Activated naive CD8-positive, alpha-beta T cell (primary cell): ENCODE results near the gene DNAH5.
"Not testable (repeated sequence)": the region's sequence is repeated elsewhere in the genome, so short reads cannot be mapped to it uniquely, and the experiment has no call there.

ENCODE experiments used
- H3K27ac Mint-ChIP-seq: one replicate; pipeline ENCODE4 v1.8.0; 2021; ENCODE audit warnings: mixed read lengths
- H3K27me3 Mint-ChIP-seq: one replicate; pipeline ENCODE4 v1.8.0; 2021; ENCODE audit warnings: mixed read lengths
- H3K36me3 Mint-ChIP-seq: one replicate; pipeline ENCODE4 v1.8.0; 2021; ENCODE audit warnings: mixed read lengths
- H3K4me1 Mint-ChIP-seq: one replicate; pipeline ENCODE4 v1.8.0; 2021; ENCODE audit warnings: low read depth, mixed read lengths
- H3K4me3 Mint-ChIP-seq: one replicate; pipeline ENCODE4 v1.8.0; 2021; ENCODE audit warnings: mild to moderate bottlenecking, mixed read lengths
- H3K9me3 Mint-ChIP-seq: one replicate; pipeline ENCODE4 v1.8.0; 2021; ENCODE audit warnings: low read depth, mixed read lengths

DNAH5 gene

DNA sequence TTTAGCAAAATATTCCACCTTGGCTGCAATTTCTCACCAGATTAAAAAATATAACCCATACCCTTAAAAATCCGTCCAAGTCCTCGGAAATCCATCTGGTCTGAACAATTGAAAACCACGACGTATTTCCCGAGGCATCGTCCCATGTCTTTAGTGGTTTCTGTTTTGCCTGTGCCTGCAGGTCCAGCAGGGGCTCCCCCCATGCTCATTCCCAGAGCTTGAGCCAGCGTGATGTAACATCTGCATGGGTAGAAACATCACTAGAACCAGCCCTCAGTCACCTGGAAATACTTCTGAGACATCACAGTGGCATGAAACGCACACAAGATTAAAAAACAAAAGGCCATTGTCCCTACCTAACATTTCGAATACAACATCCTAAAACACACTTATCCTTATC lies 114.0 kb downstream of the DNAH5 start:
- Mint-ChIP-seq H3K9me3 (peaks cover 3% of the 10 kb centered on the region), H3K27me3 (no peaks in the 10 kb centered on the region), H3K27ac (no peak overlapping the region), H3K36me3 (no peaks in the 10 kb centered on the region), H3K4me3 (no peak overlapping the region), H3K4me1 (no peaks in the 10 kb centered on the region)

DNA sequence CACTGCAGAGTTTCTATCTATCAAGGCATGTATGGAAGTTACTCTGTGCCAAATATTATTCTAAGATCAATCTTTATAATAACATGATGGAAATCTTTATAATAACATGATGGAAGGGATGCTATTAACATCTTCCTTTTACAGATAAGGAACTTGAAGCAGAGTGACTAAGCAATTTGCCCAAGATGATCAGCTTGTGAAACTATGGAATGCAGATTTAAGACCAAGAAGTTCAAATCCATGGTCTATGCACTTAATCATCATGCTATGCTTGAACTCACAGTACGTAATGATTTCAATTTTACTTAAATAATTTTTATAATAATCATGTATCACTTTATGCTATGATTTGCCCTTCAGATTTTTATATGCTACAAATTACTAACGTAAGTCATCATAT lies 123.1 kb downstream of the DNAH5 start:
- H3K4me1 Mint-ChIP-seq = no peaks in the 10 kb centered on the region
- H3K27me3 Mint-ChIP-seq = no peaks in the 10 kb centered on the region
- no peak overlapping the region for H3K4me3 Mint-ChIP-seq
- H3K27ac Mint-ChIP-seq = no peak overlapping the region
- peaks cover 3% of the 10 kb centered on the region for H3K9me3 Mint-ChIP-seq
- no peaks in the 10 kb centered on the region for H3K36me3 Mint-ChIP-seq

DNA sequence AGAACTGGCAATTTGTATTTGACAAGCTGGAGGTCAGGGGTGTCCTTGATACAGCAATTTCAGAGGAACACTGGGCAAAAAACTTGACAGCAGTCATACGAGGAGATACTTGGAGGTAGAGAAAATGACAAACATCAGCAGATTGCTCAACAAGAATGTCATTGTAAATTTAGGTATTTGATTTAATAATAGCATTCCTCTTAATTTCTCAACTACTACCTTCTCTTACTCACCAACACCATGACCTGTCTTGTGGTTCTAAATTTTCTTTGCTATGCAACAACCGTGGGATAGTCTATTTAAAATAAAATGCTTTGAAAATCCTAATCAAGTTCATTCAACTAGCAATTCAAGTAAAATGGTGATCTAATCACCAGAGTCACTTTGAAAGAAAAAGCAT lies 128.4 kb downstream of the DNAH5 start:
- Mint-ChIP-seq H3K36me3 (no peaks in the 10 kb centered on the region), H3K4me3 (no peak overlapping the region), H3K4me1 (no peaks in the 10 kb centered on the region), H3K27ac (no peak overlapping the region), H3K9me3 (no peaks in the 10 kb centered on the region), H3K27me3 (no peaks in the 10 kb centered on the region)

DNA sequence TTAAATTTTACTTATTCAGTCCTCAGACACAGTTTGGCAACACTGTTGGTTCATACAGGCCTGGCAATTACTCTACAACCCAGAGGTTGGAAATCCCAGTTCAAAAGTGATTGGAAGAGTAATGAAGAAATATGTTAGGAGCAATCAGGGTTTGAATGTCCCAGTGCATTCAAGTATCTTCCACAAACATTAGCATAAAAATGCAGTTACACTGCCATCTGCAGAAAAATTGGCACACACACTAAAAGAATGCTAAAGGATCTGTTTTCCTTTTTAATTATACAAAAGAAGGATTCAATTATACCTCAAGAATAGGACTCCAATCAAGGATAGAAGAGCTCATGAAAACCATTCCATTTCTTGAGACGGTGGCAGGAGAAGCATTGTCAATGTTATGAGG lies 130.2 kb downstream of the DNAH5 start:
- H3K27ac Mint-ChIP-seq = no peak overlapping the region
- H3K36me3 Mint-ChIP-seq = no peaks in the 10 kb centered on the region
- no peaks in the 10 kb centered on the region for H3K4me1 Mint-ChIP-seq
- H3K9me3 Mint-ChIP-seq = peaks cover 4% of the 10 kb centered on the region
- H3K27me3 Mint-ChIP-seq = no peaks in the 10 kb centered on the region
- H3K4me3 Mint-ChIP-seq = no peak overlapping the region

DNA sequence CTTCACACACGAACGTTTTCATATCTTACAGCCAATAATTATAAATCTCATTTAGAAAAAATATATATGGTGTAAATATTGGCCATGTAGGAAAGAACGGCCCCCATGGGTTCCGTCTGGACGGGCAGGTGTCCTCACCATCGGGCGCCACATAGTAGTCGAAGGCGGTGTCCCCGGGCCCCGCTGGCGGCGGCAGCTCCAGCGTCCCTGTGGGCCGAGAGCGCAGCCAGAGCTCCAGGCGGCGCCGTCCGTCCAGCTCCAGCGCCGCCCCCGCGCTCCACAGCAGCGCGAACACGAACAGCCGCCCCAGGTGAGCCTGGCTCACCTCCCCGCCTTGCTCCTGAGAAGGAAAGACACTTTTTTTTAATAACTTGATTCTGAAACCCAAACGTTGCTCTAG lies 134.6 kb downstream of the DNAH5 start:
- Mint-ChIP-seq H3K27me3 (no peaks in the 10 kb centered on the region), H3K4me1 (no peaks in the 10 kb centered on the region), H3K36me3 (no peaks in the 10 kb centered on the region), H3K9me3 (peaks cover 8% of the 10 kb centered on the region), H3K27ac (no peak overlapping the region), H3K4me3 (no peak overlapping the region)

DNA sequence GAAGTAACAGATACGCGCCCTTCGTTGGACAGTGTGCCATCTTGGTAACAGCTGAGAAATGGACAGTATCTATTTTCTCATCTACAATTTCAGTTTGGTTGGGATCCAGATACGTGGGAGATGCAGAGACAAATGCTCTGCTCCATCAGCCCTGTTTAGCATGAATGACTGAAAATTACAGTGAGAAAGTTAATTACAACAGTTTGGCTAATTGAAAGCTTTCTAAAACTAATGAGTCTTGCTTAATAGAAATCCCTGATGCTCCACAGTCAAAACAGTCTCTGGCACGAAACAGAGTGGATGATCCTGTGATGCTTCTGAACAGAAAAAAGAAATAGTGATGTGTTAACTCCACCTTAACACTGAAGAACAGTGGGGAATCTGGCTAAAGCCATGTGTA lies 140.2 kb downstream of the DNAH5 start:
- H3K36me3 Mint-ChIP-seq = no peaks in the 10 kb centered on the region
- H3K9me3 Mint-ChIP-seq = peaks cover 4% of the 10 kb centered on the region
- no peak overlapping the region for H3K27ac Mint-ChIP-seq
- no peak overlapping the region for H3K4me3 Mint-ChIP-seq
- H3K27me3 Mint-ChIP-seq = no peaks in the 10 kb centered on the region
- no peaks in the 10 kb centered on the region for H3K4me1 Mint-ChIP-seq

DNA sequence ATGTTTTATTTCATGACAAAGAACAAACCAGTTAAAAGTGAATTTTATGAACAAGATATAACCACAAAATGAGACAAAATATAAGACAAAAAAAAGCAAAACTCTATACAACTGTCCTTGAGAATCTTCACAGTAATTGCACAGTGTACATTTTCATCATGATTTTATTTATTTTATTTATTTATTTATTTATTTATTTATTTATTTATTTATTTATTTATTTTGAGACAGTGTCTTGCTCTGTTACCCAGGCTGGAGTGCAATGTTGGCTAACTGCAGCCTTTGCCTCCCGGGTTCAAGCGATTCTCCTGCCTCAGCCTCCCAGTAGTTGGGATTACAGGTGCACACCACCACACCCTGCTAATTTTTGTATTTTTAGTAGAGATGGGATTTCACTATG lies 145.9 kb downstream of the DNAH5 start:
- H3K4me1 Mint-ChIP-seq, H3K4me3 Mint-ChIP-seq, H3K27me3 Mint-ChIP-seq, H3K27ac Mint-ChIP-seq, H3K9me3 Mint-ChIP-seq, H3K36me3 Mint-ChIP-seq: not testable (repeated sequence)

DNA sequence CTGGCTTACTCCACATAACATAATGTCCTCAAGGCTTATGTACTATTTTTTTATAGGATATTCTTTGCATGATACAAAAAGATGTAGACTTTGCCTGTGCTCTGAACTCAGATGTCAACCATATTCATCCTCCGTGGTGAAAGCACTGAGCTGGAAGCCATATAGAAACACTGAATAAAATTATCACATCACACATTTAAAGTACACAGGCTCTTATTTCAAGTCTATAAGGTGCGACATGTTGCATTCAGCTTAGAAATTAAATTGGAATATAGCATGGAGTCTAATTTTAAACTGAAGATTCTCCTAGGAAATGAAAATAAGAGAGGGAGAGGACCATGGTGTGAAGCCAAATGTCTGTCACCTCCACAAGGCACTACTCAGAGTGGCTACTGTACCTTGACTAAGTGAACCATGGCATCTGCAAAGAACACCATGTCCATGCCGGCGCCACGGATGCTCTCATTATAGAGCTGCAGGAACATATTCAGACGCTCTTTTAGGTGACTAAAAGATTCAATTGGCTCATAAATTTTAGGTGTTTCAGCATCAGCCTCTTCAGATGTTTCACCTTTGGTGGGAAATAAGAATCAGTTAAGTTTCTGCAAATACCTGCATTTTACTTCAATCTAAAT lies 158.6 kb downstream of the DNAH5 start:
- H3K36me3 Mint-ChIP-seq = no peaks in the 10 kb centered on the region
- no peak overlapping the region for H3K4me3 Mint-ChIP-seq
- no peaks in the 10 kb centered on the region for H3K27me3 Mint-ChIP-seq
- H3K9me3 Mint-ChIP-seq = peaks cover 16% of the 10 kb centered on the region
- H3K27ac Mint-ChIP-seq = no peak overlapping the region
- no peaks in the 10 kb centered on the region for H3K4me1 Mint-ChIP-seq

DNA sequence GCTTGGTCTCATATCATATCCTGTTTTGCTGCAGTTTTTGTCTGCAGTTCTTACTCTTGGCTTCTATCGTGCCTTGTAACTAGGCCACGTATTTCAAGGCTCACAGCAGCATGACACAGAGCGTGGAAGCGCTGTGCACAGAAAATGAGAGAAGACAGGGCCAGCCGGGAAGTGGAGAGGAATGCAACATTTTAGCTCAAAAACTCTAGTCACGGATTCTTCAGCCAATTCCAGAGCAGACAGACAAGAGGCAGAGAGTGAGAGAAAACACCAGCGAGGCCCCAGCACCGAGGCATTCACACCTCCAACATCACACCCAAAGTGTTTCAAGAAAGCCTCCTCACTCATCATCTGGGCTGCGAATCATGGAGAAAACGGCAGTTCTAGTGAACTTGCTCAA lies 160.8 kb downstream of the DNAH5 start:
- H3K4me3 Mint-ChIP-seq = no peak overlapping the region
- no peaks in the 10 kb centered on the region for H3K27me3 Mint-ChIP-seq
- no peaks in the 10 kb centered on the region for H3K4me1 Mint-ChIP-seq
- no peaks in the 10 kb centered on the region for H3K36me3 Mint-ChIP-seq
- no peak overlapping the region for H3K27ac Mint-ChIP-seq
- H3K9me3 Mint-ChIP-seq = peaks cover 10% of the 10 kb centered on the region

DNA sequence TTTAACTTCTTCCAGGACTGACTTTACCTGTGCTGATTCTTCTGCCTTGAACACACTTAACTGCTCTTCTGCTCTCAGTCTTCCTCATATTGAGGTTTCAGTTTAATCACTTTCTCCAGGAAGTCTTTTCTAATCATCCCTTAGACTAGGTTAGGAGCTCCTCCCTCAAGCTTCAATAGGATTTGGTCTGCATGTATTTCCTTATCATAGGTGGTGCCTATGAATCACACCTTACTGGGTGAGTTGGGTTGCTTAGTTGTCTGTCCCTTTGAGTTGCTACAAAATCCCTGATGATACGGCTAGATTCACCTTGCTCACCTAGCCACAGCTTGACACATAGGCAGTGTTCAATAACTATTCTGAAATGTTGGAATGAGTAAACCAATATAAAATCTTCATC lies 164.4 kb downstream of the DNAH5 start:
- Mint-ChIP-seq H3K27me3 (no peaks in the 10 kb centered on the region), H3K4me3 (no peak overlapping the region), H3K4me1 (no peaks in the 10 kb centered on the region), H3K27ac (no peak overlapping the region), H3K36me3 (no peaks in the 10 kb centered on the region), H3K9me3 (peaks cover 6% of the 10 kb centered on the region)

DNA sequence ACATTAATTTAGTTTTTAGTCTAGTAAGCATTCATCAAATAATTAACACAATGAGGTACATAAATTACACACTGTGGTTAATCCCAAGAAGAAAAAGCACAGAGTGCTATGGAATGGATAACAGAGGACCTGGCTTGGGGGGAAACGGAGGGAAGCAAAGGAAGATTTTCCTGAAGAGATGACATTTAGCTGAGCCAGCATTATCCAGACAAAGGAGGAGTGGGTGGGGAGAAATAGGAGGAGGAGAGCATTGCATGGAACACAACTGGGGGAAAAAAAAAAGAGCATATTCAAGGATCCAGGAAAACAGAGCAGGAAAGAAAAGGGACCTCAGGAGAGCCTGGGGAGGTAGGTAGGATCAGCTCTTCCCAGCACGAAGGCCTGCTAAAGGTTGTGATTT lies 170.8 kb downstream of the DNAH5 start:
- Mint-ChIP-seq H3K9me3 (peaks cover 6% of the 10 kb centered on the region), H3K27ac (no peak overlapping the region)

DNA sequence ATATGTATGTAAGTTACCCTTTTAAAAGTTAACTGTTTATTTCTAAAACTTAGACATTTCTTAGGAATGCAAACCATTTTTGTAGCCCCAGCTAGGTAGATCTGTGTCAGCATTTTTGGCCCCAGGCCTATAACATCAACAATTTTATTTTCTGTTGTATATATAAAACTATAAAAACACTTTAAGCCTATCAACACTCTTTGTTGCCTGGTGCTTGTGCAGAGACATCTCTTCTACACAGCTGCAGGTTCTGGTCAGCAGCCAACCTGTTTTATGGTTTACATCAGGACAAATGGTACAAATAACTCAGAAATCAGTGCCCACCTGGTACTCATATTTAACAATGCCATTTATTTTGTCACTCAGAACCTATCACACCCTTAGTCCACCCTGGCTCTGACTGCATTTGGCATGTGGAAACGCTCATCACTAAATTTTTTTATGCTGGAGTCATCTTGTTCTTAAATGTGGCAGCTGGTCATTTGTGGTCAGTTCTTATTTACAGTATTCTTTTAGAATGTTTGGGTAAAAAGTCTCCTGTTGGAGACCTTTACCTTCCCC lies 173.4 kb downstream of the DNAH5 start:
- no peaks in the 10 kb centered on the region for H3K27me3 Mint-ChIP-seq
- H3K27ac Mint-ChIP-seq = no peak overlapping the region
- no peaks in the 10 kb centered on the region for H3K4me1 Mint-ChIP-seq
- H3K36me3 Mint-ChIP-seq = no peaks in the 10 kb centered on the region
- peaks cover 13% of the 10 kb centered on the region for H3K9me3 Mint-ChIP-seq
- no peak overlapping the region for H3K4me3 Mint-ChIP-seq

More for the DNA sequence above, 170.8 kb downstream of the DNAH5 start:
- Mint-ChIP-seq H3K4me1 (no peaks in the 10 kb centered on the region), H3K27me3 (no peaks in the 10 kb centered on the region), H3K4me3 (no peak overlapping the region), H3K36me3 (no peaks in the 10 kb centered on the region)

DNA sequence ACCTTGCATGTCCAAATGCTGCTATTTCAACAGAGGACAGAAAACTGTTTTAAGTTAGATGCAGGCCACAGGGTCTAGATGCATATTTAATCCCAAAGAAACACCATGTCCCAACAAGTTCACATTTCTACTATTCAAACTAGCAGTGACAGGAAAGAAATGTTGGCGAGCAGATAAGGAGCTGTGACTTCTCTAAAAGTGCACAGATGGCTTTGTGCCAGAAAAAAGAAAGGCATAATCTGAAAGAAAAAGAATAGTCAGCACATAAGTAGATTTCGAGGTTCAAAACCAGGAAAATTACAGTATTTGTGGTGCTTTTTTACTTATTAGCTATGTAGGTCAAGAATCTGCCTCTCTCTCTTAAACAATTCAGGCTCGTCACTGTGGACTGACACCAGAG lies 178.3 kb downstream of the DNAH5 start:
- no peaks in the 10 kb centered on the region for H3K27me3 Mint-ChIP-seq

DNA sequence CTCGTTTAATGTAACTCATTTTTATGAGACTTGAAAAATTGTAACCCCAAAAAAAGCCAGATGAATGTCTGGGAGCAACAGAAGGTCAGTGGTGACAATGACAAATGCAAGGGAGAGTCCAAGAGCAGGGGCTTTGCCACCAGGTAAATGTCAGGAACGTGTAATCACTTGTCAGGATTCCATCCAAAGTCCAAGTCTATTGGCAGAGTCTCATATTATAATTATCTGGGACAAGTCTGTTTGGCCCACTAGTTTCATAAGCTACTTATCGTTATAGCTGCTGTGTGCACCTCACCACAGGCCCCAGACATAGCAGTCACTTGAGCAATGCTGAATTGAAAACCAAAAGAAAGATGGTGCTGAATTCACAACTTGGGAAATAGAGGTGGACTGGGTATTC lies 180.8 kb downstream of the DNAH5 start:
- Mint-ChIP-seq H3K27me3 (no peaks in the 10 kb centered on the region), H3K4me1 (no peaks in the 10 kb centered on the region), H3K9me3 (peaks cover 7% of the 10 kb centered on the region), H3K4me3 (no peak overlapping the region), H3K27ac (no peak overlapping the region), H3K36me3 (no peaks in the 10 kb centered on the region)

More for the DNA sequence above, 178.3 kb downstream of the DNAH5 start:
- Mint-ChIP-seq H3K4me1 (no peaks in the 10 kb centered on the region), H3K27ac (no peak overlapping the region), H3K36me3 (no peaks in the 10 kb centered on the region), H3K9me3 (peaks cover 7% of the 10 kb centered on the region), H3K4me3 (no peak overlapping the region)

DNA sequence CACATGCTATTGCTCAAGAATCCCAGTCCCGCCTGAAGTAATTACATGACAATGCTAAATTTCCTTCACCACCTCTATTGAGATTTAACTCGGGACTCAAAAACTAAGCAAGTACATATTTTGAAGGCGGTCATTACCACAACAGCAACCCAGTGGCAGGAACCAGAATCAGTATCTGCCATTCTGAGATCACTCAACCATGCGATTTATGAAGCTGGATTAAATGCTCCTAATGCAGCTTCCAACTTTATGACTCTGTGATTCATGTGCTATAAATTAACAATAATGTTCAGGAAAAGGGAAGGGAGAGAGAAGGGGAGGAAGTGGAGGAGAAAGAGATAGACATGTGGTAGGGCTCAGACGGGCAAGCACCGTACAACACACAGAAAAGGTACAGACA lies 194.7 kb downstream of the DNAH5 start:
- no peak overlapping the region for H3K27ac Mint-ChIP-seq
- no peaks in the 10 kb centered on the region for H3K9me3 Mint-ChIP-seq
- no peaks in the 10 kb centered on the region for H3K36me3 Mint-ChIP-seq
- H3K4me1 Mint-ChIP-seq = no peaks in the 10 kb centered on the region
- no peak overlapping the region for H3K4me3 Mint-ChIP-seq
- H3K27me3 Mint-ChIP-seq = no peaks in the 10 kb centered on the region

DNA sequence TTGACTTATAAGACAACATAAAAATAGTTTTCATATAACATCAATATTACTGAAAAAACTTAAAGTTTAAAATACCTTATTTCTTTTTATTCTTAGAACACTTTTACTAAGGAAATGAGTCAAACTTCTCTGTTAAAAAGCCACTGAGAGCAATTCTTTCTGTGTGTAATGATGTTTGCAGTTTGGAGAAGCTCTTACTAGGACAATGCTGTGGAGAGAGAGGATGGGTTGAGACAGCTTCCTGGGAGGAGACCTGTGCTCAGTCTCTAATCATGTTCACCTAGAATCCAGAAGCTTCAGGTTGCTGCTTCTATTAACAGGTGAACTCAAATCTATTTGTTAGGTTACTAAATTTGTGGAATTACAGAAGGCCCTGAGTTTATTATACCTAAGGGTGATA lies 198.5 kb downstream of the DNAH5 start:
- no peaks in the 10 kb centered on the region for H3K9me3 Mint-ChIP-seq
- H3K27me3 Mint-ChIP-seq = no peaks in the 10 kb centered on the region

More for the DNA sequence above, 198.5 kb downstream of the DNAH5 start:
- H3K36me3 Mint-ChIP-seq = no peaks in the 10 kb centered on the region
- no peak overlapping the region for H3K4me3 Mint-ChIP-seq
- H3K4me1 Mint-ChIP-seq = no peaks in the 10 kb centered on the region
- no peak overlapping the region for H3K27ac Mint-ChIP-seq
